Testis (tissue), 3 donors: ENCODE measurements around the gene BCKDHA. TPM values are rescaled to one million over a fixed set of nuclear protein-coding genes. Genes with fewer than 3 reads are reported as not detected.

ENCODE experiments used
- DNase-seq: peaks from one replicate; pipeline ENCODE4 v3.0.0-alpha.2; 2019
- H3K27ac ChIP-seq, 2 donors: fragments of 200-600 bp; sonication (generic); one replicate each; pipeline ENCODE4 v1.5.1; 2019
- H3K27me3 ChIP-seq: fragments of 200-600 bp; sonication (generic); one replicate; pipeline ENCODE4 v1.5.1; 2019
- H3K36me3 ChIP-seq: fragments of 200-600 bp; sonication (generic); one replicate; pipeline ENCODE4 v1.5.1; 2017; ENCODE audit warnings: low read depth; ENCODE audit errors: missing control alignments
- H3K4me1 ChIP-seq: fragments of 200-600 bp; sonication (generic); one replicate; pipeline ENCODE4 v1.5.1; 2019
- H3K4me3 ChIP-seq, 2 donors: fragments of 200-600 bp; sonication (generic); one replicate each; pipeline ENCODE4 v1.5.1; 2017 to 2019
- H3K9me3 ChIP-seq: fragments of 200-600 bp; sonication (generic); one replicate; pipeline ENCODE4 v1.5.1; 2017
- CTCF ChIP-seq, 3 experiments: fragments of 450-650 bp in 2 of 3; fragments of 200-600 bp in 1 of 3; sonication (generic) in 1 of 3; IDR thresholded peaks; one replicate each; pipeline ENCODE4 v1.5.1; 2016 to 2019; ENCODE audit warnings: antibody characterized with exemption in 3 of 3, mild to moderate bottlenecking in 2 of 3, moderate library complexity in 1 of 3
- POLR2A ChIP-seq: fragments of 450-650 bp; IDR thresholded peaks from one replicate; pipeline ENCODE4 v1.6.1; 2017; ENCODE audit warnings: antibody characterized with exemption, mild to moderate bottlenecking, moderate library complexity
- WGBS, 2 donors: methylation state at CpG; one replicate each; pipeline ENCODE4 v1.1.5; 2018; 5-methylcytosine and 5-hydroxymethylcytosine counted together
- intact Hi-C: fragments of 100-400 bp; cut with DNase I; formaldehyde crosslinking; loops from one replicate; pipeline ENCODE4 v1.15.1; 2023; ENCODE audit warnings: low total_unique reads
- polyA plus RNA-seq: library from polyadenylated mRNA; stranded (reverse); fragments of 350-450 nt; fragmentation: Illumina TruSeq; extraction: RNeasy Lipid Tissue Mini Kit (QIAGEN cat#74804); gene quantifications from one replicate; pipeline ENCODE4 v1.2.3, GENCODE V29; 2014; ENCODE audit warnings: low read depth, low replicate concordance; ENCODE audit not compliant: insufficient read depth
- total RNA-seq, 2 donors: library from RNA; depleted of rRNA; stranded (reverse); fragments of >200 nt; gene quantifications; one replicate each; pipeline ENCODE4 v1.2.3, GENCODE V29; 2016

Gene BCKDHA
- total and polyA plus RNA-seq, 3 donors from 2014 or later: 53.1 to 81.3 (median 80.8) TPM

DNA sequence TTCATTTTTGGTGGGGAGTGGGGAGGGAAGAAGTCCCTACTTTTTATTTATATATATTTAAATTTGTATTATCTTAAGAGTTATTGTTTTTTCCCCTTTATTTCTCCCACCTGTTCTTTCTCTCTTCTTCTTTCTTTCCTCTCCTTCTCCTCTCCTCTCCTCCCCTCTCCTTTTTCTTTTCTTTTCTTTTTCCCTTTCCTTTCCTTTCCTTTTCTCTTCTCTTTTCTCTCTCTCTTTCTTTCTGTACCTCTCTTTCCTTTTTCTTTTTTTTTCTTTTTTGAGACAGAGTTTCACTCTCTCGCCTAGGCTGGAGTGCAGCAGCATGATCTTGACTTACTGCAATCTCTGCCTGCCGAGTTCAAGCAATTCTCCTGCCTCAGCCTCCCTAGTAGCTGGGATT lies 1.9 kb downstream of the BCKDHA start:
- Histone ChIP-seq H3K36me3 (no peaks in the 10 kb centered on the region), H3K9me3 (no peaks in the 10 kb centered on the region), H3K27ac (no peak overlapping the region), H3K4me1 (peaks cover 17% of the 10 kb centered on the region), H3K4me3 (no peak overlapping the region), H3K27me3 (no peaks in the 10 kb centered on the region)
- intact Hi-C loops: no loop called here
- 92 to 98% methylated on average over 2 of the region's 2 CpGs for WGBS, 2 donors
- DNase-seq: no peak
- no peak for TF ChIP-seq POLR2A
- TF ChIP-seq CTCF (IDR thresholded peaks at IDR 0.05): no peak

- Histone ChIP-seq H3K4me1 (peaks cover 13% of the 10 kb centered on the region), H3K4me3 (no peak overlapping the region), H3K27ac (no peak overlapping the region), H3K27me3 (no peaks in the 10 kb centered on the region), H3K9me3 (no peaks in the 10 kb centered on the region), H3K36me3 (no peaks in the 10 kb centered on the region)
- WGBS, 2 donors: 73 to 78% methylated on average over 4 of the region's 4 CpGs
- intact Hi-C loops: no loop called here
- DNase-seq: no peak
- no peak for TF ChIP-seq POLR2A
Observed at GRCh38 chr19:41401483-41401882, 3.9 kb downstream of the BCKDHA start.

GRCh38 chr19:41402010-41402409 lies 4.4 kb downstream of the BCKDHA start:
- no peaks in the 10 kb centered on the region for H3K9me3 ChIP-seq
- no peaks in the 10 kb centered on the region for H3K27me3 ChIP-seq
- no peak overlapping the region for H3K27ac ChIP-seq
- intact Hi-C loops: no loop called here
- 56 to 82% methylated on average over 3 of the region's 3 CpGs for WGBS, 2 donors
- H3K4me1 ChIP-seq: peaks cover 10% of the 10 kb centered on the region
- TF ChIP-seq POLR2A (no peak), CTCF (IDR thresholded peaks at IDR 0.05) (no peak)
- no peaks in the 10 kb centered on the region for H3K36me3 ChIP-seq
- no peak overlapping the region for H3K4me3 ChIP-seq
- DNase-seq: no peak

DNA sequence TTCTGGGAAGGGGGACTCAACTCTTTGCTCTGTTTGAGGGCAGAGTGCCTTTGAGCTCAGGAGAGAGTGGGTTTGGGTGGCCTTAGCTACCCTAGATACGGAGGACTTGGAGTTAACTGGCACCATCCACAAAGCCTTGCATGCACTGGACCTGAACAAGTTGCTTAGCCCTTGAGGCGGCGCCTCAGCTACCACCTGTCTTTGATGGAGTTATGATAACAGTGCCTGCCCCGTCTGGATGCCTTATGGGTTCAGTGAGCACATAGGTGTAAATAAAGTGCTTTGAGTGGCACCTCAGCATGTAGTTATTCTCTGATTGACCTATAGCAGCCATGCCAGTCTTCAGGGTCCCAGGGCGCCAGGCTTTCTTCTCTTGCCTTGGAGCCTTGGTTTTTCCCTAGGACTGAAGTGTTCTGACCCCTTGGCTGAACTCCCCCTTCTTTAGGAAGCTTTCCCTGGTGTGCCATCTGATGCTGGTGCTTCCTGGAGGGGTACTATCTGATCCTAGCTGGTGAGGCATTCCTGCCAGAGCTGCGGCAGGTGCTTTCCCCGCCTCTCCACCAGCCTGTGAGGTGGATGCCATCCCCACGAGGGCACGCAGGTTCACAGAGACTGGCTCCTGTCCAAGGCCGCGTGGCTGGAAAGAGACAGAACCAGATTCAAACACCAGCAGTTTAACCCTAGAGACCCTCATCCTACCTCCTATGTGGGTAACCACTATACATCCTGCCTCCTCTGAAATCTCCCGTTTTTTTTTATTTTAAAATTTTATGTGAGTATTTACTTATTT lies 5.8 kb downstream of the BCKDHA start:
- intact Hi-C loops: no loop called here
- peaks cover 10% of the 10 kb centered on the region for H3K4me1 ChIP-seq
- DNase-seq: no peak
- no peak overlapping the region for H3K4me3 ChIP-seq
- H3K36me3 ChIP-seq: no peaks in the 10 kb centered on the region
- TF ChIP-seq POLR2A: no peak
- no peak for TF ChIP-seq CTCF (IDR thresholded peaks at IDR 0.05)
- no peaks in the 10 kb centered on the region for H3K27me3 ChIP-seq
- WGBS, 2 donors: 62 to 66% methylated on average over 11 to 12 of the region's 12 CpGs
- H3K27ac ChIP-seq: no peak overlapping the region
- H3K9me3 ChIP-seq: no peaks in the 10 kb centered on the region

DNA sequence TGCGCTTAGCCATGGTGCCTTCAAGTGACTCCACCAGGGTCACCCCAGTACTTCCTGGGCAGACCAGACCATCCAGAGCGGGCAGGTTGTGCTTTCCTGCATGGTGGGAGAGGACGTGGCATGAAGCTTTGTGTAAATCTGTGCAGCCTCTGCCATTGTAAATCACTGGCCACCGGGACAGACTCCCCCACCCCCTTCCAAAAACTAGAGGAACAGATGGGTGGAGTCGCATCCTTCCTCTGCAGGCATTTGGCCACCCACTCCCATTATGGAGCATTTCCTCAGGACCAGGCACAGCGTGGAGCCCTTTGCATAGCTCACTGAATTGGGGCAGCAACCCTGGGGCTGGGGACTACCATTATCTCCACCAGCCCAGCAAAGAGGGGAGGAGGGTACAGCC lies 8.2 kb downstream of the BCKDHA start:
- Histone ChIP-seq H3K9me3 (no peaks in the 10 kb centered on the region), H3K4me3 (no peak overlapping the region), H3K36me3 (no peaks in the 10 kb centered on the region), H3K27ac (no peak overlapping the region), H3K27me3 (no peaks in the 10 kb centered on the region), H3K4me1 (peaks cover 3% of the 10 kb centered on the region)
- intact Hi-C loops: no loop called here
- no peak for DNase-seq
- TF ChIP-seq POLR2A: no peak
- no peak for TF ChIP-seq CTCF (IDR thresholded peaks at IDR 0.05)
- WGBS, 2 donors: 87 to 91% methylated on average over 5 to 6 of the region's 6 CpGs
